ENCODE data around the gene CENPE. TPM values are rescaled to one million over a fixed set of nuclear protein-coding genes. Genes with fewer than 3 reads are reported as not detected.

Gene CENPE
- total and polyA plus RNA-seq, 7 experiments from 2014 or later: 0.10 to 35.8 (median 1.3) TPM

DNA sequence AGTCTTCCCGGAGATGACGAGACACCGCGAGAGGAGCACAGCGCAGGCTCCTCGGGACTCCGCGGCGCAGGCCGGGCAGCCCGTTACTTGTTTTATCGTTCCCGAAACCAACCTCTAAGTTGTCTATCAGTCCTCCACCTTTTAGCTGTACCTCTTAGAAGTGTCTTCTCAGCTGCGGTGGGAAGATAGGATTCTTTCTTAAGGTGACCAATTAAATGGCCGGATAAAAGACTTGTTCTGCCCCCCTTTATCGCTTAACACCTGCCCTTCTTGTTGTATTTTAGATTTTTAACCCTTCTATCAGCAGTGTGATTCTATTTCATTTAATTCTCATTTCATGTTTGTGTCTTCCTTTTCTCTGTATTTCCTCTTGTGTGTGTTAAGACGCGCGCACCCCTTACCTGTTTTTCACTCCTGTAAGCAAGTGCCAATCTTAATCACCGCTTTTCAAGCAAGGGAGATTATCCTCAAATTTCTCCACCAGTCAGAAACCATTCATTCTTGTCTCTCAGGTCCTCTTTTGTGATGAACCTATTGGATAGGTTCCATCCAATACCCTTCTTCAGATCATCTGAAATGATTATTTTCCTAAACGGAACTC lies 121.3 kb downstream of the CENPE start, which contains the start of gene SLC9B2:
SLC9B2 (minus strand) TSS at position 15 of the 601 bp plus-strand sequence. CDS start 9,211 bp downstream, outside the sequence.
- ATAC-seq (peak; percentile 59), DNase-seq (no peak)
- H3K9me3 ChIP-seq (ENCODE audit: control insufficient read depth in 2 of 3, low read length in 3 of 3): no peaks in the 10 kb centered on the region
- H3K27me3 ChIP-seq (ENCODE audit: control insufficient read depth in 2 of 2, insufficient read depth in 2 of 2, low read length in 2 of 2): no peaks in the 10 kb centered on the region
- H3K36me3 ChIP-seq (ENCODE audit: control insufficient read depth in 2 of 3, insufficient read depth in 3 of 3, low read length in 3 of 3): no peaks in the 10 kb centered on the region
- Mint-ChIP-seq H3K27ac (peak within 1 kb of the TSS; percentile 86 to 99 (median 97)), H3K27me3 (no peaks in the 10 kb centered on the region), H3K36me3 (peaks cover 3 to 22% (median 10%) of the 10 kb centered on the region in 5 donors), H3K9me3 (no peaks in the 10 kb centered on the region), H3K4me1 (peaks cover 23 to 54% (median 47%) of the 10 kb centered on the region in 7 donors), H3K4me3 (peak within 1 kb of the TSS; percentile 77 to 97 (median 95))
- H3K4me1 ChIP-seq (ENCODE audit: control insufficient read depth in 2 of 2, insufficient read depth in 2 of 2, low read length in 2 of 2): peaks cover 10 to 17% of the 10 kb centered on the region in 2 donors
- ChIA-PET CTCF (interaction anchor here (0.6 kb wide), 1 partner anchor 13 kb away, joined by 3 read pairs; no protein-coding TSS in a partner anchor), POLR2A (interaction anchor here (0.5 to 3.2 kb wide), 10 partner anchors 10 to 508 kb away, joined by 3 to 21 read pairs (median 5); partner anchors contain the start of genes BDH2, CISD2, SLC9B1 and UBE2D3)
- H3K4me3 ChIP-seq (ENCODE audit: low read length): peak within 1 kb of the TSS; percentile 74
- peak within 1 kb of the TSS; percentile 87 for H3K27ac ChIP-seq (ENCODE audit: low read depth, low read length)
- intact Hi-C loops (cut with micrococcal nuclease): loop anchor here (1.0 to 5.0 kb wide), 12 partner anchors 22 to 1730 kb away; partner anchors contain the start of genes BDH2 (in 2 of the 2), CISD2 (in 2 of the 2), MANBA (in 2 of the 2) and SLC39A8 (in 2 of the 2)

DNA sequence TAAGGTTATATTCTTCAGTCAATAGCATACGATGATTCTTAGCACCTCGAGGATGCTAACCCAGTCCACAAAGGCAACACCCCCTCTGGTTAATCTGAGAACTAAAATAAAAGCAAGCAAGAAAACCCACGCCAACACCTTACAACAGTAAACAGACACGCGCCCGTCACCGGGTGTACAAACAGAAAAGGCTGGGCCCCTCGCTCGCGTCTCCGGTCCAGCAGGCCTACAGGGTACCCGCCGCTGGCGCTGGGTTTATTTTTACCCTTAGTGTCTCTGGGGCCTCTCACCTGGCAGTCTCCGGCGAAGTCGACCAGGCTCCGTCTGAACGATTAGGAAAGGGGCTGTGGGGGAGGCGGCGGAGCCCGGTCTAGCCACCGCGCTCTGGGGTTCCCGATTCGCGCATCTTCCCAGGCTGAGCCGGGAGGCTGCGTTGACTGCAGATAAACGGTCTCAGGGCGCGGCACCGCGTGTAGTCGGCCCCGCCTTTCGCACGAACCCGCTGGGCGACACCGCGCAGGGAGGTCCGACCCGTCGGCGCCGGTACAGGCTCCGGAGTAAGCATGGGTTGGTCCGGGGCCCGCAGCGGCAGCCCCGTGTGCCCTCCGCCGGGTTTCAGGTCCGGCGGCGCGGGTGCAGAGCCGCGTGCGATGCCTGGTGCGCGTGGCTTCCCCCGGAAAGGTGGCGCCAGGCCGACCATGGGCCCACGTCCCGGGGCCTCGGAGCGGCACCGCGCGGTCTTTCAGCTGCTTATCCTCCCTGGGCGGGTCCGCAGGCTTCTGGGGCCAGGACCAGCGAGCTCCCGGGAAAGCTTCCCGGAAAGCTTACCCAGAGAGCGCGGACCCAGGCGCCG lies 122.0 kb downstream of the CENPE start:
- intact Hi-C loops (cut with micrococcal nuclease): loop anchor here (1.0 to 5.0 kb wide), 12 partner anchors 23 to 1729 kb away; partner anchors contain the start of genes BDH2 (in 2 of the 2), CISD2 (in 2 of the 2), MANBA (in 2 of the 2) and SLC39A8 (in 2 of the 2)
- peaks cover 23 to 54% (median 47%) of the 10 kb centered on the region in 7 donors for H3K4me1 Mint-ChIP-seq
- H3K9me3 ChIP-seq (ENCODE audit: control insufficient read depth in 2 of 3, low read length in 3 of 3): no peaks in the 10 kb centered on the region
- H3K4me1 ChIP-seq (ENCODE audit: control insufficient read depth in 2 of 2, insufficient read depth in 2 of 2, low read length in 2 of 2): peaks cover 10 to 17% of the 10 kb centered on the region in 2 donors
- H3K36me3 ChIP-seq (ENCODE audit: control insufficient read depth in 2 of 3, insufficient read depth in 3 of 3, low read length in 3 of 3): no peaks in the 10 kb centered on the region
- H3K27ac Mint-ChIP-seq: peak overlapping the region; percentile 86 to 99 (median 97)
- H3K4me3 Mint-ChIP-seq: peak overlapping the region; percentile 77 to 97 (median 95)
- DNase-seq: peak; percentile 53 to 75 (median 68)
- ChIA-PET CTCF (interaction anchor here (0.6 kb wide), 1 partner anchor 12 kb away, joined by 3 read pairs; no protein-coding TSS in a partner anchor), POLR2A (interaction anchor here (0.6 to 3.2 kb wide), 15 partner anchors 9 to 507 kb away, joined by 3 to 21 read pairs (median 4); partner anchors contain the start of genes BDH2, CISD2, SLC9B1 and UBE2D3)
- peak overlapping the region; percentile 87 for H3K27ac ChIP-seq (ENCODE audit: low read depth, low read length)
- peaks cover 0 to 22% (median 6%) of the 10 kb centered on the region in 5 donors for H3K36me3 Mint-ChIP-seq
- H3K9me3 Mint-ChIP-seq: no peaks in the 10 kb centered on the region
- no peaks in the 10 kb centered on the region for H3K27me3 Mint-ChIP-seq
- peak overlapping the region; percentile 74 for H3K4me3 ChIP-seq (ENCODE audit: low read length)
- ATAC-seq: peak; percentile 83
- no peaks in the 10 kb centered on the region for H3K27me3 ChIP-seq (ENCODE audit: control insufficient read depth in 2 of 2, insufficient read depth in 2 of 2, low read length in 2 of 2)

DNA sequence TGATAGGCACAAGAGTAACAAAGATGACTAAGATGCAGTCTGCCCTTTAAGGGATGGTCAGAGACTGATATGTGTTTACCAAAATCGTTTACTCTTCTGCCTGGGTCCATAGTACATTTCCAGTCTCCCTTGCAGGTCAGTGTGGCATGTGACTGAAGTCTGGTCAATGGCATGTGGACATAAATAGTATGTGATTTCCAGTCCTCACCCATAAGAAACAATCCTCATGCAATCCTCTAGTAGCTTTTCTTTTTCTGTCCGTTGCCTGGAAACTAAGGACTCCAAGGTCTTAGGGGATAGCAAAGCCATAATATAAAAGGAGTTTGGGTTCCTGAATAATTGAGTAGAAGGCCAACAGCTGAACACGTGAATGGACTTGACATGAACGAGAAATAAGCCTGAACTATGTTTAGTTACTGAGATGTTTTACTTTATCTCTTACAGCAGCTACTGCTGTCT lies 122.7 kb downstream of the CENPE start:
- Histone ChIP-seq H3K4me1 (ENCODE audit: control insufficient read depth in 2 of 2, insufficient read depth in 2 of 2, low read length in 2 of 2) (peaks cover 10 to 17% of the 10 kb centered on the region in 2 donors), H3K27me3 (ENCODE audit: control insufficient read depth in 2 of 2, insufficient read depth in 2 of 2, low read length in 2 of 2) (no peaks in the 10 kb centered on the region), H3K27ac (ENCODE audit: low read depth, low read length) (peak overlapping the region; percentile 87), H3K9me3 (ENCODE audit: control insufficient read depth in 2 of 3, low read length in 3 of 3) (no peaks in the 10 kb centered on the region), H3K4me3 (ENCODE audit: low read length) (peak overlapping the region; percentile 74), H3K36me3 (ENCODE audit: control insufficient read depth in 2 of 3, insufficient read depth in 3 of 3, low read length in 3 of 3) (no peaks in the 10 kb centered on the region)
- no peak for DNase-seq
- POLR2A ChIA-PET: interaction anchor here (0.6 to 3.2 kb wide), 8 partner anchors 8 to 462 kb away, joined by 3 to 21 read pairs (median 4); partner anchors contain the start of genes BDH2, CISD2, SLC9B1 and UBE2D3
- H3K4me3 Mint-ChIP-seq: peak overlapping the region; percentile 77 to 97 (median 95)
- peaks cover 0 to 19% (median under 1%) of the 10 kb centered on the region in 5 donors for H3K36me3 Mint-ChIP-seq
- ATAC-seq: no peak
- no peaks in the 10 kb centered on the region for H3K27me3 Mint-ChIP-seq
- peak overlapping the region; percentile 86 to 99 (median 97) for H3K27ac Mint-ChIP-seq
- no peaks in the 10 kb centered on the region for H3K9me3 Mint-ChIP-seq
- intact Hi-C loops (cut with micrococcal nuclease): loop anchor here (5.0 kb wide), 4 partner anchors 208 to 1728 kb away; partner anchors contain the start of genes CISD2 (in 1 of the 2) and PPP3CA (in 1 of the 2)
- CTCF ChIA-PET: interaction anchor here (0.6 to 0.7 kb wide), 2 partner anchors 16 to 449 kb away, joined by 3 read pairs; no protein-coding TSS in a partner anchor
- H3K4me1 Mint-ChIP-seq: peaks cover 27 to 58% (median 51%) of the 10 kb centered on the region in 7 donors

DNA sequence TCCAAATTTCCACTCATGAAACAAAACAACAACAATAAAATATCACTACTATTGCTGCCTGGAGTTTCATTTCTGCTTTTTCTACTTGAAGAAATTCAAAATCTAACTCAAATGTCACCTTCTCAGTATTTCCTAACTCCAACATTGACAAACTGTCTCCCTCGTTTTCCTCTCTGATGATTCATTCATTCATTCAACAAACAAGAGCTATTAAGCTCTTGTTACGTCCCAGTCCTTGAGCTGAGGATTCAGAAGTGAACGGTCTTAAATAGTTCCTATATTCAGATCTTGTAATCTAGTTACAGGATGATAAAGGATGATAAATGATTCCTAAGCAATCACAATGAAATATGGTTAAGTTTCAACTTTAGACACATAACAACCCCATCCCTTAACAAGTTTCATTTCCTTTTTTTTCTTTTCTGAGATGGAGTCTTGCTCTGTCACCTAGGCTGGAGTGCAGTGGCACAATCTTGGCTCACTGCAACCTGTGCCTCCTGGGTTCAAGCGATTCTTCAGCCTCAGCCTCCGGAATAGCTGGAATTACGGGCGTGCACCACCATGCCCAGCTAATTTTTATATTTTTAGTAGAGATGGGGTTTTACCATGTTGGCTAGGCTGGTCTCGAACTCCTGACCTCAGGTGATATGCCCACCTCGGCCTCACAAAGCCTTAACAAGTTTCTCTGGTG lies 123.3 kb downstream of the CENPE start:
- Mint-ChIP-seq H3K4me1 (peaks cover 27 to 59% (median 51%) of the 10 kb centered on the region in 7 donors), H3K9me3 (no peaks in the 10 kb centered on the region), H3K27ac (peak overlapping the region in 4 of 9 donors; percentile 27 to 99 (median 76)), H3K27me3 (no peaks in the 10 kb centered on the region), H3K4me3 (peak overlapping the region; percentile 23 to 97 (median 92)), H3K36me3 (peaks cover 0 to 21% (median 0%) of the 10 kb centered on the region in 5 donors)
- POLR2A ChIA-PET: interaction anchor here (0.6 to 1.0 kb wide), 8 partner anchors 8 to 462 kb away, joined by 3 to 5 read pairs (median 3); partner anchors contain the start of genes BDH2, CISD2 and SLC9B1
- ATAC-seq (no peak), DNase-seq (no peak)
- Histone ChIP-seq H3K9me3 (ENCODE audit: control insufficient read depth in 2 of 3, low read length in 3 of 3) (no peaks in the 10 kb centered on the region), H3K27ac (ENCODE audit: low read depth, low read length) (no peak overlapping the region), H3K4me1 (ENCODE audit: control insufficient read depth in 2 of 2, insufficient read depth in 2 of 2, low read length in 2 of 2) (peaks cover 10 to 17% of the 10 kb centered on the region in 2 donors), H3K36me3 (ENCODE audit: control insufficient read depth in 2 of 3, insufficient read depth in 3 of 3, low read length in 3 of 3) (no peaks in the 10 kb centered on the region), H3K27me3 (ENCODE audit: control insufficient read depth in 2 of 2, insufficient read depth in 2 of 2, low read length in 2 of 2) (no peaks in the 10 kb centered on the region), H3K4me3 (ENCODE audit: low read length) (peak overlapping the region; percentile 74)
- CTCF ChIA-PET: interaction anchor here (0.6 to 0.7 kb wide), 2 partner anchors 16 to 448 kb away, joined by 3 read pairs; no protein-coding TSS in a partner anchor
- intact Hi-C loops (cut with micrococcal nuclease): loop anchor here (1.0 to 5.0 kb wide), 5 partner anchors 10 to 1728 kb away; partner anchors contain the start of genes CISD2 (in 1 of the 2) and PPP3CA (in 1 of the 2)

DNA sequence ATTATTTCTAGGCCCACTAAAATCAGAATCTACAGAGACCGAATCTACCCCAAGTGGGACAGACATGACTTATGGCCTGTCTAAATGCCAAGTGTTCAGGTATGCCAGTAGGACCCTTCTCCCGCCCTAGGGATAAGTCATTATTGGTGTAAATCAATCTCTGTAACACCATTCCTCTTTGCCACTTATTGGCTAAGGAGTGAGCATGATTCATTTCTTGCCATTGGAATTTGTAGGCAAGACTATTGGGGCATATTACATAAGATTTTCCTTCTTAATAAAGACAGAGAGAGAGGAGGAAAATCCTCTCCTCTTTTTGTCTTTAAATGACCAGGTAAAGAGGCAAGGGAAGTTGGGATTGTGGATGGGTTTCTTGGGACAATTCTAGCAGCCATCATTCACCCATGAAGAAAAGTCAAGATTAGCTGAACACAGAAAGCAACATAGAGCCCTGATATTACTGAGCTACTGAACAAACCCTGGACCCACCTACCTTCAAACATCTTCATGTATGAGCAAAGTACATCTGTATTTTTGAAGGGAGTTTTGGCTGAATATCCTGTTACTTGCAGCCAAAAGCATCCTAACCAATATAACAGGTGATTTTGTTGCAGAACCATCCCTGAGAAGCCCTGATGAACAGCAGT lies 124.2 kb downstream of the CENPE start:
- Mint-ChIP-seq H3K4me1 (peaks cover 28 to 52% (median 45%) of the 10 kb centered on the region in 7 donors), H3K36me3 (peaks cover 0 to 23% (median 0%) of the 10 kb centered on the region in 5 donors), H3K4me3 (peak overlapping the region in 5 of 10 donors; percentile 10 to 95 (median 43)), H3K9me3 (no peaks in the 10 kb centered on the region), H3K27me3 (no peaks in the 10 kb centered on the region), H3K27ac (no peak overlapping the region)
- DNase-seq (no peak), ATAC-seq (no peak)
- ChIA-PET POLR2A (no interaction called here), CTCF (no interaction called here)
- Histone ChIP-seq H3K4me3 (ENCODE audit: low read length) (no peak overlapping the region), H3K36me3 (ENCODE audit: control insufficient read depth in 2 of 3, insufficient read depth in 3 of 3, low read length in 3 of 3) (no peaks in the 10 kb centered on the region), H3K27ac (ENCODE audit: low read depth, low read length) (no peak overlapping the region), H3K27me3 (ENCODE audit: control insufficient read depth in 2 of 2, insufficient read depth in 2 of 2, low read length in 2 of 2) (no peaks in the 10 kb centered on the region), H3K4me1 (ENCODE audit: control insufficient read depth in 2 of 2, insufficient read depth in 2 of 2, low read length in 2 of 2) (peaks cover 10 to 17% of the 10 kb centered on the region in 2 donors), H3K9me3 (ENCODE audit: control insufficient read depth in 2 of 3, low read length in 3 of 3) (no peaks in the 10 kb centered on the region)
- intact Hi-C loops (cut with micrococcal nuclease): loop anchor here in 1 of 2 donors (1.0 kb wide), 1 partner anchor 9 kb away; no protein-coding TSS in a partner anchor

All from naive thymus-derived CD4-positive, alpha-beta T cell (primary cell).